IMR-90 (cell line): ENCODE data around the gene GBE1. TPM values are rescaled to one million over a fixed set of nuclear protein-coding genes. Genes with fewer than 3 reads are reported as not detected.

Source experiments
- ATAC-seq: fragments of 200-7000 bp; cut with Tn5 transposase; 2 replicates; pipeline ENCODE4 v1.9.1; 2020; ENCODE audit warnings: low read depth, mild to moderate bottlenecking, moderate library complexity
- BruUV-seq: library from RNA; stranded (reverse); fragments of 400-500 nt; replicated peaks from 2 replicates; lab custom pipeline; 2021; lab: Mats Ljungman, UMichigan
- CTCF ChIA-PET: fragments of 300-600 bp; formaldehyde crosslinking; extraction: SDS; loops from one replicate; lab custom pipeline; 2021; ENCODE audit warnings: antibody characterized with exemption; lab: Yijun Ruan, JAX
- POLR2A ChIA-PET: fragments of 300-600 bp; sonication (Branson Sonifier 250); formaldehyde crosslinking; loops from one replicate; lab custom pipeline; 2022; ENCODE audit warnings: antibody characterized with exemption; ENCODE audit not compliant: unreplicated experiment; lab: Charles Lee
- DNase-seq: peaks from one replicate; pipeline ENCODE4 v3.0.0; 2013
- H2AFZ ChIP-seq: replicated peaks from 2 replicates; pipeline ENCODE3; 2013; ENCODE audit warnings: low read length, mild to moderate bottlenecking; ENCODE audit not compliant: poor library complexity
- H2AK5ac ChIP-seq: 2 replicates; pipeline ENCODE4 v1.6.1; 2013; ENCODE audit warnings: low read depth, low read length, inconsistent platforms
- H2AK9ac ChIP-seq: replicated peaks from 2 replicates; pipeline ENCODE3; 2013; ENCODE audit warnings: mild to moderate bottlenecking, low read depth, low read length, moderate library complexity; ENCODE audit not compliant: poor library complexity
- H2BK120ac ChIP-seq: 2 replicates; pipeline ENCODE4 v1.6.1; 2013; ENCODE audit warnings: low read depth, low read length, inconsistent platforms
- H2BK15ac ChIP-seq: 3 replicates; pipeline ENCODE4 v1.6.1; 2013; ENCODE audit warnings: low read depth, low read length, inconsistent platforms
- H2BK20ac ChIP-seq: 2 replicates; pipeline ENCODE4 v1.6.1; 2013; ENCODE audit warnings: low read depth, mild to moderate bottlenecking, inconsistent platforms, low read length, moderate library complexity
- H2BK5ac ChIP-seq: 2 replicates; pipeline ENCODE4 v1.6.1; 2013; ENCODE audit warnings: mild to moderate bottlenecking, low read depth, low read length, inconsistent platforms; ENCODE audit not compliant: poor library complexity, severe bottlenecking
- H3K14ac ChIP-seq: replicated peaks from 2 replicates; pipeline ENCODE4 v1.6.1; 2013; ENCODE audit warnings: low read depth, low read length, inconsistent platforms
- H3K18ac ChIP-seq: 2 replicates; pipeline ENCODE4 v1.6.1; 2013; ENCODE audit warnings: low read depth, low read length, control low read depth
- H3K23ac ChIP-seq: 2 replicates; pipeline ENCODE4 v1.6.1; 2013; ENCODE audit warnings: low read depth, low read length, inconsistent platforms
- H3K27ac ChIP-seq: 2 replicates; pipeline ENCODE4 v1.5.1; 2013; ENCODE audit warnings: mild to moderate bottlenecking, control low read depth, low read length; ENCODE audit not compliant: insufficient read depth
- H3K27me3 ChIP-seq: 2 replicates; pipeline ENCODE4 v1.6.1; 2013; ENCODE audit warnings: low read length; ENCODE audit not compliant: control insufficient read depth, insufficient read depth
- H3K36me3 ChIP-seq: 2 replicates; pipeline ENCODE4 v1.6.1; 2013; ENCODE audit warnings: low read length, mixed read lengths; ENCODE audit not compliant: control insufficient read depth, insufficient read depth
- H3K4ac ChIP-seq: 2 replicates; pipeline ENCODE4 v1.6.1; 2013; ENCODE audit warnings: low read depth, low read length, inconsistent platforms
- H3K4me1 ChIP-seq: 2 replicates; pipeline ENCODE4 v1.6.1; 2013; ENCODE audit warnings: low read length, mixed read lengths; ENCODE audit not compliant: control insufficient read depth, insufficient read depth
- H3K4me2 ChIP-seq: 2 replicates; pipeline ENCODE4 v1.6.1; 2013; ENCODE audit warnings: low read depth, mild to moderate bottlenecking, control low read depth, low read length, moderate library complexity
- H3K4me3 ChIP-seq: 2 replicates; pipeline ENCODE4 v1.5.1; 2013; ENCODE audit warnings: low read depth, mild to moderate bottlenecking, control low read depth, low read length, moderate library complexity; ENCODE audit not compliant: insufficient read depth
- H3K56ac ChIP-seq: 2 replicates; pipeline ENCODE4 v1.6.1; 2013; ENCODE audit warnings: low read length, inconsistent platforms; ENCODE audit not compliant: insufficient read depth; ENCODE audit errors: extremely low read depth
- H3K79me1 ChIP-seq, 2 experiments: 2 replicates each; pipeline ENCODE4 v1.6.1; 2013; ENCODE audit warnings: low read length in 2 of 2, inconsistent platforms in 1 of 2, low read depth in 1 of 2
- H3K9ac ChIP-seq: 2 replicates; pipeline ENCODE4 v1.6.1; 2013; ENCODE audit warnings: low read depth, low read length, control low read depth
- H3K9me1 ChIP-seq: 2 replicates; pipeline ENCODE4 v1.6.1; 2013; ENCODE audit warnings: low read length, inconsistent platforms; ENCODE audit not compliant: insufficient read depth
- H3K9me3 ChIP-seq: 2 replicates; pipeline ENCODE4 v1.6.1; 2013; ENCODE audit warnings: low read length; ENCODE audit not compliant: control insufficient read depth, insufficient read depth
- H4K20me1 ChIP-seq: 2 replicates; pipeline ENCODE4 v1.6.1; 2013; ENCODE audit warnings: low read length, inconsistent platforms; ENCODE audit not compliant: insufficient read depth
- H4K5ac ChIP-seq: 2 replicates; pipeline ENCODE4 v1.6.1; 2013; ENCODE audit warnings: mild to moderate bottlenecking, low read depth, low read length, control low read depth
- H4K8ac ChIP-seq, 2 experiments: 2 replicates each; pipeline ENCODE4 v1.6.1; 2013; ENCODE audit warnings: low read depth in 2 of 2, low read length in 2 of 2, control low read depth in 1 of 2, inconsistent platforms in 1 of 2
- H4K91ac ChIP-seq: 2 replicates; pipeline ENCODE4 v1.6.1; 2013; ENCODE audit warnings: low read depth, low read length, inconsistent platforms; ENCODE audit not compliant: insufficient read depth
- CTCF ChIP-seq: conservative IDR thresholded peaks from 2 replicates; pipeline ENCODE4 v1.5.1; 2012; ENCODE audit warnings: mild to moderate bottlenecking, low read depth, low read length, improper control_type of control experiment
- ELK1 ChIP-seq: fragments of 150-350 bp; IDR thresholded peaks from 2 replicates; pipeline ENCODE4 v1.6.1; 2016; ENCODE audit warnings: low read depth, mild to moderate bottlenecking, low read length, moderate library complexity, borderline replicate concordance
- MAFK ChIP-seq: IDR thresholded peaks from 2 replicates; pipeline ENCODE4 v1.6.1; 2012; ENCODE audit warnings: low read depth, low read length, improper control_type of control experiment
- RAD21 ChIP-seq: IDR thresholded peaks from 2 replicates; pipeline ENCODE4 v1.6.1; 2012; ENCODE audit warnings: low read length, improper control_type of control experiment
- RCOR1 ChIP-seq: IDR thresholded peaks from 2 replicates; pipeline ENCODE4 v1.6.1; 2012; ENCODE audit warnings: mild to moderate bottlenecking, low read length, improper control_type of control experiment; ENCODE audit not compliant: insufficient replicate concordance
- USF2 ChIP-seq: fragments of 150-350 bp; IDR thresholded peaks from 2 replicates; pipeline ENCODE4 v1.6.1; 2017; ENCODE audit warnings: mild to moderate bottlenecking, antibody characterized with exemption, low read length, low read depth
- WGBS, 2 experiments: methylation state at CpG; one replicate each; pipeline versions ENCODE4 v1.1.5 to v1.1.7; 2013; ENCODE audit warnings: missing lambda C conversion rate in 2 of 2; ENCODE audit not compliant: insufficient read length in 1 of 2; ENCODE audit errors: extremely low coverage in 2 of 2; 5-methylcytosine and 5-hydroxymethylcytosine counted together
- dilution Hi-C: fragments of 300-500 bp; cut with HindIII; formaldehyde crosslinking; loops from one replicate; pipeline ENCODE4 v1.14.3; 2018; ENCODE audit warnings: low sequenced_read_pairs; ENCODE audit not compliant: unreplicated experiment
- in situ Hi-C: fragments of 300-500 bp; cut with MboI; formaldehyde crosslinking; loops from 3 replicates; pipeline ENCODE4 v1.14.3; 2019; ENCODE audit warnings: low sequenced_read_pairs, inconsistent platforms, mixed read lengths
- intact Hi-C: fragments of 100-400 bp; cut with micrococcal nuclease; formaldehyde crosslinking; loops from 2 replicates; pipeline ENCODE4 v1.10.0; 2022
- polyA plus RNA-seq, 3 experiments: library from polyadenylated mRNA; depleted of rRNA; stranded (reverse); fragments of >200 nt; gene quantifications; 2 replicates each; pipeline ENCODE4 v1.2.3, GENCODE V29; 2012; ENCODE audit warnings: low replicate concordance in 1 of 3
- total RNA-seq: library from RNA; depleted of rRNA; stranded (reverse); fragments of >200 nt; gene quantifications from 2 replicates; pipeline ENCODE4 v1.2.3, GENCODE V29; 2012

GBE1 gene
- total and polyA plus RNA-seq, 2 of the 4 experiments (the other 2 are of a cell fraction), result 36.7 to 90.3 TPM

- H3K9me1 ChIP-seq, result no peaks in the 10 kb centered on the region
- no peaks in the 10 kb centered on the region for H3K79me1 ChIP-seq
- intact Hi-C loops (no loop called here), dilution Hi-C loops (no loop called here), in situ Hi-C loops (no loop called here)
- no peak overlapping the region for H2BK5ac ChIP-seq
- no peak overlapping the region for H3K4me2 ChIP-seq
- H2AK5ac ChIP-seq, result no peak overlapping the region
- H3K27ac ChIP-seq, result no peak overlapping the region
- H2BK20ac ChIP-seq, result no peak overlapping the region
- no peak overlapping the region for H4K91ac ChIP-seq
- H3K9me3 ChIP-seq, result no peaks in the 10 kb centered on the region
- H4K8ac ChIP-seq, result no peak overlapping the region
- no peak for DNase-seq
- no peak overlapping the region for H3K4ac ChIP-seq
- no peak overlapping the region for H3K18ac ChIP-seq
- no peak overlapping the region for H3K14ac ChIP-seq
- H3K9ac ChIP-seq, result no peak overlapping the region
- H4K20me1 ChIP-seq, result no peaks in the 10 kb centered on the region
- CTCF ChIA-PET, result interaction anchor here (0.6 to 1.0 kb wide), 2 partner anchors 9 to 16 kb away, joined by 3 to 4 read pairs; no protein-coding TSS in a partner anchor
- H2BK15ac ChIP-seq, result no peak overlapping the region
- no peak overlapping the region for H3K56ac ChIP-seq
- TF ChIP-seq USF2 (no peak), RCOR1 (no peak), ELK1 (no peak), RAD21 (no peak), CTCF (no peak), MAFK (no peak)
- ATAC-seq, result no peak
- no peak overlapping the region for H2BK120ac ChIP-seq
- no peak overlapping the region for H3K23ac ChIP-seq
- no peak overlapping the region for H4K5ac ChIP-seq
- no TSS peak for BruUV-seq
- H3K27me3 ChIP-seq, result no peaks in the 10 kb centered on the region
- no peak overlapping the region for H2AK9ac ChIP-seq
- POLR2A ChIA-PET, result no interaction called here
- WGBS, 2 experiments, result no CpG with 5 or more reads among the region's 4 CpGs
- no peaks in the 10 kb centered on the region for H3K4me1 ChIP-seq
- no peaks in the 10 kb centered on the region for H3K36me3 ChIP-seq
- no peak overlapping the region for H2AFZ ChIP-seq
- H3K4me3 ChIP-seq, result no peak overlapping the region
These were observed 284.8 kb downstream of the GBE1 start for GRCh38 chr3:81476692-81477091.
